Stimulated activated CD8-positive, alpha-beta memory T cell treated with anti-CD3 and anti-CD28 coated beads, Interleukin-15, amount 100 ng/mL, for 4 hours (primary cell): ENCODE measurements around the gene MIB1.
"Not testable (repeated sequence)": the region's sequence is repeated elsewhere in the genome, so short reads cannot be mapped to it uniquely, and the experiment has no call there.

Experiments used
- DNase-seq, 2 donors: peaks; one replicate each; pipeline ENCODE4 v3.0.0-alpha.2; 2020; ENCODE audit warnings: low read depth in 2 of 2

Gene MIB1

GRCh38 chr18:21743166-21743832 lies 2.7 kb downstream of the MIB1 start:
- no peak for DNase-seq

GRCh38 chr18:21745231-21745630 lies 4.6 kb downstream of the MIB1 start:
- DNase-seq: no peak

GRCh38 chr18:21747268-21747667 lies 6.7 kb downstream of the MIB1 start:
- DNase-seq: no peak

GRCh38 chr18:21747764-21748693 lies 7.4 kb downstream of the MIB1 start:
- DNase-seq: no peak

GRCh38 chr18:21757833-21758232 lies 17.2 kb downstream of the MIB1 start:
- no peak for DNase-seq

- DNase-seq: no peak
These were observed 19.2 kb downstream of the MIB1 start for GRCh38 chr18:21759836-21760235.

- DNase-seq: no peak
These were observed 19.7 kb downstream of the MIB1 start for GRCh38 chr18:21760321-21760720.

GRCh38 chr18:21761471-21762115 lies 21.0 kb downstream of the MIB1 start:
- no peak for DNase-seq

- no peak for DNase-seq
These were observed 21.7 kb downstream of the MIB1 start for GRCh38 chr18:21762181-21762772.

- no peak for DNase-seq
These were observed 23.5 kb downstream of the MIB1 start for GRCh38 chr18:21763846-21764646.

GRCh38 chr18:21769206-21769605 lies 28.6 kb downstream of the MIB1 start:
- DNase-seq: no peak

GRCh38 chr18:21774722-21775121 lies 34.1 kb downstream of the MIB1 start:
- no peak for DNase-seq

GRCh38 chr18:21777814-21778213 lies 37.2 kb downstream of the MIB1 start:
- no peak for DNase-seq

GRCh38 chr18:21786526-21786925 lies 45.9 kb downstream of the MIB1 start:
- no peak for DNase-seq

- DNase-seq: not testable (repeated sequence)
These were observed 55.5 kb downstream of the MIB1 start for GRCh38 chr18:21796089-21796488.

GRCh38 chr18:21798126-21798525 lies 57.5 kb downstream of the MIB1 start:
- DNase-seq: no peak

- no peak for DNase-seq
These were observed 59.1 kb downstream of the MIB1 start for GRCh38 chr18:21799721-21800120.

GRCh38 chr18:21803495-21803894 lies 62.9 kb downstream of the MIB1 start:
- no peak for DNase-seq

GRCh38 chr18:21805771-21806366 lies 65.3 kb downstream of the MIB1 start:
- DNase-seq: no peak

GRCh38 chr18:21808185-21808584 lies 67.6 kb downstream of the MIB1 start:
- DNase-seq: no peak

GRCh38 chr18:21809725-21810124 lies 69.1 kb downstream of the MIB1 start:
- no peak for DNase-seq
